Measurements from ENCODE around the gene BMERB1. TPM values are rescaled to one million over a fixed set of nuclear protein-coding genes. Genes with fewer than 3 reads are reported as not detected.
A peak's percentile ranks its signal among the peaks of the same experiment; 100 is the strongest.
"Not testable (repeated sequence)": the region's sequence is repeated elsewhere in the genome, so short reads cannot be mapped to it uniquely, and the experiment has no call there.

BMERB1 gene
- total RNA-seq, 1 donor from 2014 or later, result 42.1 TPM

- DNase-seq (ENCODE audit: low spot score), result no peak
These were observed 8.5 kb upstream of the BMERB1 start for GRCh38 chr16:15425861-15426260.

GRCh38 chr16:15426796-15427195 lies 7.6 kb upstream of the BMERB1 start:
- no peak for DNase-seq (ENCODE audit: low spot score)

- DNase-seq (ENCODE audit: low spot score), result peak; percentile 70
These were observed 6.6 kb upstream of the BMERB1 start for GRCh38 chr16:15427648-15428239.

- not testable (repeated sequence) for DNase-seq (ENCODE audit: low spot score)
These were observed 3.5 kb upstream of the BMERB1 start for GRCh38 chr16:15430884-15431283.

- DNase-seq (ENCODE audit: low spot score), result no peak
These were observed 336 bp upstream of the BMERB1 start for GRCh38 chr16:15434079-15434424.

- DNase-seq (ENCODE audit: low spot score), result no peak
These were observed 952 bp downstream of the BMERB1 start for GRCh38 chr16:15435216-15435864.

GRCh38 chr16:15439102-15439501 lies 4.7 kb downstream of the BMERB1 start:
- no peak for DNase-seq (ENCODE audit: low spot score)

GRCh38 chr16:15439521-15439920 lies 5.1 kb downstream of the BMERB1 start:
- DNase-seq (ENCODE audit: low spot score), result no peak

GRCh38 chr16:15440852-15441251 lies 6.5 kb downstream of the BMERB1 start:
- no peak for DNase-seq (ENCODE audit: low spot score)

- not testable (repeated sequence) for DNase-seq (ENCODE audit: low spot score)
These were observed 7.8 kb downstream of the BMERB1 start for GRCh38 chr16:15442140-15442539.

GRCh38 chr16:15443753-15444152 lies 9.4 kb downstream of the BMERB1 start:
- DNase-seq (ENCODE audit: low spot score), result no peak

- DNase-seq (ENCODE audit: low spot score), result no peak
These were observed 9.9 kb downstream of the BMERB1 start for GRCh38 chr16:15444264-15444663.

- DNase-seq (ENCODE audit: low spot score), result no peak
These were observed 11.1 kb downstream of the BMERB1 start for GRCh38 chr16:15445450-15445849.

GRCh38 chr16:15446901-15447300 lies 12.5 kb downstream of the BMERB1 start:
- DNase-seq (ENCODE audit: low spot score), result no peak

GRCh38 chr16:15450624-15451023 lies 16.2 kb downstream of the BMERB1 start:
- no peak for DNase-seq (ENCODE audit: low spot score)

- no peak for DNase-seq (ENCODE audit: low spot score)
These were observed 16.8 kb downstream of the BMERB1 start for GRCh38 chr16:15451098-15451731.

- no peak for DNase-seq (ENCODE audit: low spot score)
These were observed 18.0 kb downstream of the BMERB1 start for GRCh38 chr16:15452246-15452855.

GRCh38 chr16:15453296-15453695 lies 18.9 kb downstream of the BMERB1 start:
- DNase-seq (ENCODE audit: low spot score), result not testable (repeated sequence)

GRCh38 chr16:15454933-15455332 lies 20.5 kb downstream of the BMERB1 start:
- not testable (repeated sequence) for DNase-seq (ENCODE audit: low spot score)

GRCh38 chr16:15457400-15457799 lies 23.0 kb downstream of the BMERB1 start:
- no peak for DNase-seq (ENCODE audit: low spot score)

GRCh38 chr16:15457958-15458357 lies 23.6 kb downstream of the BMERB1 start:
- DNase-seq (ENCODE audit: low spot score), result no peak

GRCh38 chr16:15459791-15460190 lies 25.4 kb downstream of the BMERB1 start:
- no peak for DNase-seq (ENCODE audit: low spot score)

GRCh38 chr16:15460601-15461000 lies 26.2 kb downstream of the BMERB1 start:
- no peak for DNase-seq (ENCODE audit: low spot score)

Measured in umbilical cord (tissue), 2 donors.